ENCODE measurements around the gene ZNF276.

GRCh38 chr16:89787365-89787805, 66.0 kb downstream of the ZNF276 start:
- TF ChIP-seq CTCF (IDR thresholded peaks at IDR 0.05) (no peak), USF1 (IDR thresholded peaks at IDR 0.05; ENCODE audit: borderline replicate concordance, low read depth) (no peak), MAX (IDR thresholded peaks at IDR 0.05; ENCODE audit: low read depth) (no peak), EP300 (IDR thresholded peaks at IDR 0.05; ENCODE audit: borderline replicate concordance in 1 of 2, low read depth in 1 of 2, low read length in 1 of 2) (no peak)

All from SK-N-SH (cell line).